HEK293T (cell line): ENCODE data around the gene SLN.

ENCODE experiments used
- CTCF ChIA-PET: fragments of 350-600 bp; formaldehyde crosslinking; extraction: SDS; loops from one replicate; lab custom pipeline; 2021; ENCODE audit warnings: antibody characterized with exemption, inconsistent platforms; lab: Yijun Ruan, JAX
- POLR2A ChIA-PET: fragments of 350-600 bp; formaldehyde crosslinking; extraction: SDS; loops from one replicate; lab custom pipeline; 2020; ENCODE audit warnings: antibody characterized with exemption, inconsistent platforms; lab: Yijun Ruan, JAX
- DNase-seq: peaks from one replicate; pipeline ENCODE4 v3.0.0; 2012; ENCODE audit warnings: mixed read lengths; ENCODE audit errors: extremely low spot score
- ARNT ChIP-seq: fragments of 450-650 bp; IDR thresholded peaks from 2 replicates; pipeline ENCODE4 v1.6.1; 2017; ENCODE audit warnings: mild to moderate bottlenecking
- BHLHE40 ChIP-seq: fragments of 450-650 bp; IDR thresholded peaks from 2 replicates; pipeline ENCODE4 v1.6.1; 2016; ENCODE audit warnings: mild to moderate bottlenecking, moderate library complexity, borderline replicate concordance
- CTBP1 ChIP-seq: fragments of 450-650 bp; IDR thresholded peaks from 2 replicates; pipeline ENCODE4 v1.6.1; 2016; ENCODE audit warnings: borderline replicate concordance
- ELF4 ChIP-seq: fragments of 450-650 bp; IDR thresholded peaks from 2 replicates; pipeline ENCODE4 v1.6.1; 2017; ENCODE audit warnings: antibody characterized with exemption
- FOXA1 ChIP-seq: fragments of 450-650 bp; IDR thresholded peaks from 2 replicates; pipeline ENCODE4 v1.6.1; 2016; ENCODE audit warnings: mild to moderate bottlenecking
- FOXK2 ChIP-seq: fragments of 450-650 bp; IDR thresholded peaks from 2 replicates; pipeline ENCODE4 v1.6.1; 2016; ENCODE audit warnings: mild to moderate bottlenecking
- FOXM1 ChIP-seq: fragments of 450-650 bp; IDR thresholded peaks from 2 replicates; pipeline ENCODE4 v1.6.1; 2017; ENCODE audit warnings: mild to moderate bottlenecking, borderline replicate concordance
- HDGF ChIP-seq: fragments of 450-650 bp; IDR thresholded peaks from 2 replicates; pipeline ENCODE4 v1.6.1; 2017; ENCODE audit warnings: antibody characterized with exemption, borderline replicate concordance
- L3MBTL2 ChIP-seq: fragments of 450-650 bp; conservative IDR thresholded peaks from 2 replicates; pipeline ENCODE4 v1.6.1; 2016; ENCODE audit warnings: mild to moderate bottlenecking
- LEF1 ChIP-seq: fragments of 450-650 bp; IDR thresholded peaks from 2 replicates; pipeline ENCODE4 v1.6.1; 2017; ENCODE audit warnings: mild to moderate bottlenecking, borderline replicate concordance
- NFRKB ChIP-seq: fragments of 450-650 bp; IDR thresholded peaks from 2 replicates; pipeline ENCODE4 v1.6.1; 2016; ENCODE audit warnings: mild to moderate bottlenecking, moderate library complexity
- SP1 ChIP-seq: fragments of 450-650 bp; IDR thresholded peaks from 2 replicates; pipeline ENCODE4 v1.6.1; 2017
- SUZ12 ChIP-seq: fragments of 450-650 bp; IDR thresholded peaks from 2 replicates; pipeline ENCODE4 v1.6.1; 2016; ENCODE audit warnings: mild to moderate bottlenecking
- TARDBP ChIP-seq: fragments of 450-650 bp; IDR thresholded peaks from 2 replicates; pipeline ENCODE4 v1.6.1; 2016
- ZNF384 ChIP-seq: fragments of 450-650 bp; IDR thresholded peaks from 2 replicates; pipeline ENCODE4 v1.6.1; 2016
- TF ChIP-seq, protein P1 (sequence below): fragments of 450-650 bp; IDR thresholded peaks from 2 replicates; pipeline ENCODE4 v1.6.1; 2016

SLN gene

DNA sequence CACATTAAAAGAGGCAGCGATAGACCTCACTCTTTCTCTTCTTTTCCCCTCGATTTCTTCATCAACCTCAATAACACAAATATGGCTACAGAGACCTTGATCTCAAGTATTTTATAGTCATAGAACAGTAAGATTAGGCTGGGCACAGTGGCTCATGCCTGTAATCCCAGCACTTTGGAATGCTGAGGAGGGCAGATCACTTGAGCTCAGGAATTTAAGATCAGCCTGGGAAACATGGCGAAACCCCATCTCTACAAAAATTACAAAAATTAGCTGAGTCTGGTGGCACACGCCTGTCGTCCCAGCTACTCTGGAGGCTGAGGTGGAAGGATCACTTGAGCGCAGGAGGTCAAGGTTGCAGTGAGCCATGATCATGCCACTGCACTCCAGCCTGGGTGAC is 14.6 kb downstream of the SLN start:
- TF ChIP-seq, protein P1, sequence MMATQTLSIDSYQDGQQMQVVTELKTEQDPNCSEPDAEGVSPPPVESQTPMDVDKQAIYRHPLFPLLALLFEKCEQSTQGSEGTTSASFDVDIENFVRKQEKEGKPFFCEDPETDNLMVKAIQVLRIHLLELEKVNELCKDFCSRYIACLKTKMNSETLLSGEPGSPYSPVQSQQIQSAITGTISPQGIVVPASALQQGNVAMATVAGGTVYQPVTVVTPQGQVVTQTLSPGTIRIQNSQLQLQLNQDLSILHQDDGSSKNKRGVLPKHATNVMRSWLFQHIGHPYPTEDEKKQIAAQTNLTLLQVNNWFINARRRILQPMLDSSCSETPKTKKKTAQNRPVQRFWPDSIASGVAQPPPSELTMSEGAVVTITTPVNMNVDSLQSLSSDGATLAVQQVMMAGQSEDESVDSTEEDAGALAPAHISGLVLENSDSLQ = no peak
- TF ChIP-seq ZNF384 = no peak
- no peak for TF ChIP-seq FOXK2
- no peak for TF ChIP-seq SP1
- TF ChIP-seq BHLHE40 = no peak
- TF ChIP-seq ELF4 = no peak
- no peak for TF ChIP-seq NFRKB
- no peak for TF ChIP-seq SUZ12
- TF ChIP-seq L3MBTL2 = no peak
- TF ChIP-seq TARDBP = no peak
- no peak for TF ChIP-seq HDGF
- TF ChIP-seq ARNT = no peak
- no peak for TF ChIP-seq FOXM1
- TF ChIP-seq LEF1 = no peak
- TF ChIP-seq FOXA1 = no peak
- no peak for TF ChIP-seq CTBP1
- no peak for DNase-seq
- CTCF ChIA-PET = interaction anchor here (0.7 kb wide), 1 partner anchor 500 kb away, joined by 3 read pairs; no protein-coding TSS in a partner anchor
- POLR2A ChIA-PET = no interaction called here

DNA sequence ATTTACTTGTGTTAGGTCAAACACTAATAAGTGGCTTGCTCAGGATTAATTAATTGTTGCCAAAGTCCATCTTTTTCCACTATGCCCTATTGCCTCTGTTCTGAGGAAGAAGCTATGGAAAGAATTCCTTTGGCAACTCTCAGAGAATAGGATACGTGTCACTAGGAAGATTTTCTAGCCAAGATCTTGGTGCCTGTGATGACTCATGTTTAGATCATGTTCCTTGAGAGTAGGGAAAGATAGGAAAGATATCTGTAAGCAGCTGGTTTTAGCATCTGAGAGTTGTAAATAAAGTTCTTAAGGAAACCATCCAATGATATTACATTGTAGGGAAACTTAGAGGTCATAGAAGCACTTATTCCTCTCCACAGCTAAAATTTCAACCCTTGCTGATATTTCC is 15.7 kb downstream of the SLN start:
- ChIA-PET POLR2A (no interaction called here), CTCF (interaction anchor here (0.6 to 0.8 kb wide), 2 partner anchors 105 to 400 kb away, joined by 3 read pairs; partner anchors contain the start of gene ELMOD1)
- no peak for DNase-seq
- no peak for TF ChIP-seq FOXM1
- no peak for TF ChIP-seq ZNF384
- TF ChIP-seq, protein P1 = no peak
- TF ChIP-seq CTBP1 = no peak
- no peak for TF ChIP-seq SP1
- TF ChIP-seq FOXK2 = no peak
- TF ChIP-seq TARDBP = no peak
- no peak for TF ChIP-seq NFRKB
- no peak for TF ChIP-seq HDGF
- no peak for TF ChIP-seq BHLHE40
- TF ChIP-seq LEF1 = no peak
- TF ChIP-seq FOXA1 = no peak
- no peak for TF ChIP-seq L3MBTL2
- no peak for TF ChIP-seq ARNT
- TF ChIP-seq ELF4 = no peak
- TF ChIP-seq SUZ12 = no peak

DNA sequence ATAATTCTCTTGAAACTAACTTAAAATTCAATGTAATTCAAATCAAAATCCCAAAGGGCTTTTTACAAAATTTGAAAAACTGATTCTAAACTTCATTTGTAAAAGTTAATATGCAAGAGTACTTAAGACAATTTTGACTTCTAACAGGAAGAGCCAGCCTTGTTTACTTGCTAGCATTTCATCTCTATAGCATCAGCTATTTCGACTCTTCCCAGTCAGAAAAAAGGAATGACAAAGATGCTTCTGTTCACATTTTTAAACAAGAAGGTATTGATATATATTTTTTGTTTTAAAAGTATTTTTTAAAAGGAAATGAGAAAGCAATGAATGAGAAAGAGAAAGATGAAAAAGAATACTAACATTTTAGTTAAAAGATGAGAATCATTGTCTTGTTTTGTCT is 16.4 kb downstream of the SLN start:
- POLR2A ChIA-PET = no interaction called here
- no peak for TF ChIP-seq FOXK2
- TF ChIP-seq NFRKB = no peak
- TF ChIP-seq LEF1 = no peak
- no peak for TF ChIP-seq FOXM1
- TF ChIP-seq ZNF384 = no peak
- TF ChIP-seq ARNT = no peak
- TF ChIP-seq HDGF = no peak
- TF ChIP-seq, protein P1 = no peak
- no peak for TF ChIP-seq ELF4
- TF ChIP-seq CTBP1 = no peak
- no peak for TF ChIP-seq BHLHE40
- no peak for TF ChIP-seq L3MBTL2
- TF ChIP-seq TARDBP = no peak
- TF ChIP-seq SP1 = no peak
- no peak for TF ChIP-seq FOXA1
- TF ChIP-seq SUZ12 = no peak
- DNase-seq = no peak
- CTCF ChIA-PET = no interaction called here

DNA sequence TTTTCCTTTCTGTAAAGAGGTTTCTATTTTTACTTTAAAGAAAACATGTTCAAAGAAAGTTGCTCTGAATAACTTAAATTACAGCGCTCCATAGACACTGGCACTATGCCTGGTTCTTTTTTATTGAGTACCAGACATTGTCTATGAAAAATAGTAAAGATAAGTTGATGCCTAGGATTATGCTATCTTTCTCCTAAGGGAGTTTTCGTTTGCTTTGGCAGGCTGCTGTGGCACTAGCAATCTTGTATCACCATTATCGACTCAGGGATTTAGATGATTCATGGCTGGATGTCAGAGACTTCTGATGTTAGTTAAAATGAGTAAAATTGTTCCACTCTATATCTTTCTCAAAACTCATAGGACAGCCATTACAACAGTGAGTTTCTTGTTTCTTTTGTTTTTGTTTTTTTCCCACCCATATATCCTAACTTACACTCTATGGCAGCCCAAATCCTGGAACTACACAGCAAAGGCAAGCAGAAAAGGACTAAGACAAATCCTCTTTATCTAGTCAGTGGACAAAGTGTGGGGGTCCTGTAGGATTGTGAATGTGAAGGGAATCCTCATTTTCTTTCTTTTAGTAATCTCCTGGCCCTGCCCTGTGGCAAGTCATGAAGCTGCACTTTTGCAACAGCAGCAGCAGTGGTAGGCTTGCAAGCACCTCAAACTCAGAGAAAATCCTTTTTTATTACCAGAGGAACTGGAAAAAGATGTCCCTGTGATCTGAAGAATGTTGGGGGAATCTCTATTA is 20.7 kb downstream of the SLN start:
- POLR2A ChIA-PET = no interaction called here
- CTCF ChIA-PET = no interaction called here
- no peak for DNase-seq
- TF ChIP-seq FOXK2 (no peak), BHLHE40 (no peak)

DNA sequence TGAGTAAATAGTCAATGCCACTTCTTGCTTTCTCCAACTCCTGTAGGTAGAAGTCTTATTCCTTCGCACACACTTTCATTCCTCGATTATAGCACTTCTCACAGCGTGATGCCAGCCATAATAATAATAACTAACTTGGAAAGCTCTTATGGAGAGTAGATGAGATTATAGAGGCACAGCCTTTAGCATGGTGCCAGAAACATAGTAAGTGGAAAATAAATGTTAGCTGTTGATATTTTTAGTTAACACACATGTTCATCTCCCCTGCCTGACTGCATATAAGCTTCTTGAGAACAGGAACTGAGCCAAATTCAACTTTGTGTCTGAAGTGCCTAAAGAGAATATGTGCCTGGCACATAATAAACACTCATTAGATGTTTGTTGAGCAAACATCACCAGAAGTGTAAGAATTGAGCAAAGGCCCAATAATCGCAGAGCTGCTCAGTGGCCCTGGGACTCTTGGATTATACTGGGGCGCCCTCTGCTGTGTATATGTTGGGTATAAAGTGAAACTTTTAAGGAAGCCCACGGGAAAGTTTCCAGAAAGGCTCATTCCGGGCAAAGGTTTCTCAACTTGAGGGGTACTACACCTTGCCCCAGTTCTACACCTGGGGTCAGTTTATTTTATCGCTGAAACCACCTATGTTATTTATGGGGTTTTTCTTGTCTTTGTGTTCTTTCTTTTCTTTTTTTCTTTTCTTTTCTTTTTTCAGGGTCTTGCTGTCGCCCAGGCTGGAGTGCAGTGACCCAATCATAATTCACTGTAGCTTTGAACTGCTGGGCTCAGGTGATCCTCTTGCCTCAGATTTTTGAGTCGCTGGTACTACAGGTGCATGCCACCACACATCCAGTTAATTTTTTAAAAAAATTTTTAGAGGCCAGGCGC is 22.3 kb downstream of the SLN start:
- TF ChIP-seq SUZ12 (no peak), NFRKB (no peak), FOXK2 (no peak), HDGF (no peak), BHLHE40 (no peak), ELF4 (no peak), L3MBTL2 (no peak), ZNF384 (no peak), TARDBP (no peak), FOXA1 (no peak), ARNT (no peak), SP1 (no peak)
- TF ChIP-seq, protein P1 = no peak
- ChIA-PET POLR2A (interaction anchor here (1.4 kb wide), 1 partner anchor 124 kb away, joined by 4 read pairs; the partner anchor contains the start of gene ALKBH8), CTCF (interaction anchor here (0.6 to 3.4 kb wide), 20 partner anchors 10 to 208 kb away, joined by 3 to 40 read pairs (median 3); partner anchors contain the start of gene ALKBH8)
- DNase-seq = peak; percentile 67
